Putamen (tissue), 1 donor: ENCODE results near the gene ANXA11.
"Not testable (repeated sequence)": the region's sequence is repeated elsewhere in the genome, so short reads cannot be mapped to it uniquely, and the experiment has no call there.

Experiments used
- DNase-seq: peaks from one replicate; pipeline ENCODE4 v3.0.0-alpha.2; 2016; ENCODE audit warnings: low spot score

The ANXA11 gene

GRCh38 chr10:80205477-80206276, at the start of gene ANXA11:
Gene ANXA11 (minus strand): TSS chr10:80205537. CDS start chr10:80172861, 32,676 bp downstream.
- DNase-seq: peak; percentile 61

DNA sequence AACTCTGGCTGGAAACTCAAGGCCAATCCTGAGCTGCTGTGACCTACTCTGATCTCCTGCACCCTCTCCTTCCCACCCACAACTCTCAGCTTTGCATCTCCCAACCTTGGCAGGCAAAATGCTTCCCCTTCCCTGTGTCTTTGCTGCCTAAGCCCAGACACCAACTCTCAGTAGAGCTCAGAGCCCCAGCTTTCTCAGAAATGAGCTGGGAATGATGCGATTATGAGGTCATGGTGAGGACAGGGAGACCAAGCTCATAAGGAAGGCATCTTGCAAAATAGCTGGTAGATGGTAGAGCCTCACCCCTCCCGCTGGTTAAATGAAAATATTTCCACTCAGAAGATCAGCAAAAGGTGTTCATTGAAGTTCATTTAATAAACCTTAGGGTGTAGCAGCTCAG, 49.4 kb upstream of the ANXA11 start:
- not testable (repeated sequence) for DNase-seq

DNA sequence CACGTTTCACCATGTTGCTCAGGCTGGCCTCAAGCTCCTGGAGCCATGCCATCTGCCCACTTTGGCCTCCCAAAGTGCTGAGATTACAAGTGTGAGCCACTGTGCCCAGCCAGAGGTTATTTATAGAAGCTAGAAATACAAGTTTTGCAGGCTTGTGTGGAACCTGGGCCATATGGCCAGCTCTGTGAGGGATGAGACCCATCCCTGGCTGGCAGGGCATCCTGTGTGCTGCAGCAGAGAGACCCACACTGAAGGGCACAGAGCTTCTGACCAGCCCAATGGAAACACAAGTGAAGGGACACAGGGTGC, 48.6 kb upstream of the ANXA11 start:
- not testable (repeated sequence) for DNase-seq

DNA sequence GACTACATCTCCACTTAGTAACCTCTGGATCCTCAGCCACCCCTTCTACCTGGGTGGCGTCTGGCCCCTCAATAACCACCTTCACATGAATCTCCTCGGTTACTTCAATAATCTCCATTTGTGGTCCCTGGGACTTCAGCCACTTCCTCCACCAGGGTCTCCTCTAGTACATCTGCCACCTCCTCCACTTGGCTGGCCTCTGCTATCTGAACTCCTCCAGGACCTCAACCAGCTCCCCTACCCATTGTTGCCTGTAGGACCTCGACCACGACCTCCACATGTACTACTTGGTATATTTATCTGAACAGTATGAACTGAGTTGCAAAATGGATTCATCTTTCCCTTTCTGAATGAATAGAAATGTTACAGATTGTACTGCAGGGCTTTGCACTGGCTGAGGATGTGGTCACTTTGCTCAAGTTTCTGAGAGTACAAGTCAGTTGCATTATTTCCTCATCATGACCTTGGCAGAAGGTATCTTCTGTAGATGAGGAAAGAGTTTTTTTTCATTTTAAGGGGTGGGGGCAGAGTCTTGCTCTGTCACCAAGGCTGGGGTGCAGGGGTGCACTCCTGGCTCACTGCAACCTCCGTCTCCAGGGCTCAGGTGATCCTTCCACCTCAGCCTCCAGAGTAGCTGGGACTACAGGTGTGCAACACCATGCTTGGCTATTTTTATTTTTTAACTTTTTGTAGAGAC, 48.1 kb upstream of the ANXA11 start:
- no peak for DNase-seq

DNA sequence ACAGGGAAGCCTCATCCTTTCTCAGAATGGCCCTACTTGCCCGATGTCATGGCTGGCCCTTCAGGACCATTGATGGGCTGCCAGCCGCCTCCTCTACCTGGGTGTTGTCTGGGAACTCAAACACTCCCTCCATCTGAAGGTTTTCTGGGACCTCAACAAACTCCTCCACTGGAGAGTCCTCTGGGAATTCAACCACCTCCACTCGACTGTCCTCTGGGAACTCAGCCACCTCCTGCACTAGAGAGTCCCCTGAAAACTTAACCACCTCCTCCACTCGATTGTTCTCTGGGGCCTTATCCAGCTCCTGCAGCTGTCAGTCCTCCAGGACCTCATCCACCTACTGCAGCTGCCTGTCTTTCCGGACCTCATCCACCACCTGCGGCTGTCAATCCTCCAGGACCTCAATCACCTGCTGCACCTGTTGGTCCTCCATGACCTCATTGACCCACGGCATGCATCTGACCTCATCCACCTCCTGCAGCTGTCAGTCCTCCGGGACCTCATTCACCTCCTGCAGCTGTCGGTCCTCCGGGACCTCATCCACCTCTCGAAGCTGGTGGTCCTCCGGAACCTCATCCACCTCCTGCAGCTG, 47.1 kb upstream of the ANXA11 start:
- DNase-seq: no peak

- not testable (repeated sequence) for DNase-seq
Measured at GRCh38 chr10:80251703-80252280, 46.5 kb upstream of the ANXA11 start.

- not testable (repeated sequence) for DNase-seq
Measured at GRCh38 chr10:80250399-80250798, 45.1 kb upstream of the ANXA11 start.

- not testable (repeated sequence) for DNase-seq
Measured at GRCh38 chr10:80249906-80250305, 44.6 kb upstream of the ANXA11 start.

- DNase-seq: not testable (repeated sequence)
Measured at GRCh38 chr10:80247611-80248010, 42.3 kb upstream of the ANXA11 start.

GRCh38 chr10:80244371-80244770, 39.0 kb upstream of the ANXA11 start:
- not testable (repeated sequence) for DNase-seq

DNA sequence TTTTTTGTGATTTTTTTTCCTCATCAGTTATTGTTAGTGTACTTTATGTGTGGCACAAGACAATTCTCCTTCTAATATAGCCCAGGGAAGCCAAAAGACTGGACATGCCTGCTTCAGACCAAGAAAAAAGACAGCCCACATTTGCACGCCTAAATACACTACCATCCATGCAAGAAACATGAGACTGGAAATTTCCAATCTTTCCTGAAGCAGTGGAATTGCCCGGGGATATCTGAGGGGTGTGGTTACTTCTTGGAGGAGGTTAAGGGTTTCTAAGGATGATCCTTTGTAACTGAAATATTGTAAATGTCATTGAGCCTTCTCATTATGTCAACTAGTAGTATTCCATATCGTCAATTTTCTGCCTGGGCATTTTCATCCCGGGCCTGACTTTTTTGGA, 37.0 kb upstream of the ANXA11 start:
- not testable (repeated sequence) for DNase-seq

GRCh38 chr10:80236457-80236856, 31.1 kb upstream of the ANXA11 start:
- not testable (repeated sequence) for DNase-seq

DNA sequence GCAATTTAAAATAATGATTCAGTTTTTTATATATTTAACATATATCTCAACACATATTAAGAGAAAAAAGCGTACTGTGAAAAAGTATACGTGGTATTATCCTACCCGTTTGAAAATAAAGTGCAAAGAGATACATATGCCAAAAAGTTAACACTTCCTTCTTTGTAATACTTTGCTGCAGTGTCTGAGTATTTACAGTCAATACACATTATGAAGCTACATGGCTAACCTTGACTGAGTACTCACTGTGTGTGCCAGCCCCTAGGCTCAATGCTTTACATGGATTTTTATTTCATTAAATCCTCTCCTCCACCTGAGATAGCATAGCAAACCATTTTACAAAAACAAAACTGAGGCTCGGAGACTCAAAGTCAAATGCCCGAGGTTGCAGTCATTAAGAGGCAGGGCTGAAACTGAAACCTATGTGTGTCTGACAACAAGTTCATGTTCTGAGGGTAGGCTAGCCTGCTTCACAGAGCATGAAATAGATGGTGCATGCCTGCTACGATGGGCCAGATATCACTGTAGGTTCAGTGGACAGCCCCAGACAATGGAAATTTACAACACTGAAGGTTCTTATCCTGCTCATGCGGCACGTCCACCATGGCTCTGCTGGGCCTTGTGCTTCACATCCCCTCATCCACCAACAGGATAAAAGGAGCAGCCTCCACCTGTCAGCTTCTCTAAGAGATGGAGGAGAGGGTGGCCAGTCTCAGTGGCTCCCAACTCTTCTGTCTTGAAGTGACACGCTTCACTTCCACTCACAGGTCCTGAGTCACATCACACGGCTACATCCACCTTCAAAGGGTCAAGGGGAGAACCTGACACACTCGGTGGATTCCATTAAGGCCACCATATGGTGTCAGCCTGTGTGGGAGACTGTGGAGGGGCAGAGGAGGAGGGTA, 29.2 kb upstream of the ANXA11 start:
- not testable (repeated sequence) for DNase-seq

GRCh38 chr10:80233871-80234270, 28.5 kb upstream of the ANXA11 start:
- not testable (repeated sequence) for DNase-seq

GRCh38 chr10:80226723-80227122, 21.4 kb upstream of the ANXA11 start:
- DNase-seq: not testable (repeated sequence)

DNA sequence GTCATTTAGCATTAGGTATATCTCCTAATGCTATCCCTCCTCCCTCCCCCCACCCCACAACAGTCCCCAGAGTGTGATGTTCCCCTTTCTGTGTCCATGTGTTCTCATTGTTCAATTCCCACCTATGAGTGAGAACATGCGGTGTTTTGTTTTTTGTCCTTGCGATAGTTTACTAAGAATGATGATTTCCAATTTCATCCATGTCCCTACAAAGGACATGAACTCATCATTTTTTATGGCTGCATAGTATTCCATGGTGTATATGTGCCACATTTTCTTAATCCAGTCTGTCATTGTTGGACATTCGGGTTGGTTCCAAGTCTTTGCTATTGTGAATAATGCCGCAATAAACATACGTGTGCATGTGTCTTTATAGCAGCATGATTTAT, 17.7 kb upstream of the ANXA11 start:
- DNase-seq: not testable (repeated sequence)

- not testable (repeated sequence) for DNase-seq
Measured at GRCh38 chr10:80218878-80219277, 13.5 kb upstream of the ANXA11 start.

DNA sequence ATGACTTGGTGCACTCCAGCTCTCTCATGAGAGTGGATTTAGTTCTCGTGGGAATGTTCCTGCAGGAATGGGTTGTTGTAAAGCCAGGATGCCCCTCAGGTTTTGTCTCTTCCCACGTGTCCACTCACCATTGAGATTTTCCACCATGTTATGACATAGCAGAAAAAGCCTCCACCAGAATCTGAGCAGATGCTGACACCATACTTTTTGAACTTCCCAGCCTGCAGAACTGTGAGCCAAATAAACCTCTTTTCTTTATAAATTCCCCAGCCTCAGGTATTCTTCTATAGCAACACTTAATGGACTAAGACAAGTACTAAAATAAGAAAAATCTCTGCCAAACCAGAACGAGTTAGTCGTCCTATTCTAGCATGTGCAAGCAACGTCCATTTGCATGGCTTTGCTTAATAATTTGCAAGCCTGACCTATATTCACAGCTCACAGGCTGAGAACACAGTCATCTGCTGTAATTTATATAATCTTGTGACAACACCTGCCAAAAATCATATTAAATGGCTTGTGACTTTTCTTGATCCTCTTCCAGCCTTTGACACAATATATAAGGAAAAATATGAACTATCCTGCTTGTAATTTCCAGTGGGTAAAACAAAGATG, 9.1 kb upstream of the ANXA11 start:
- not testable (repeated sequence) for DNase-seq

- not testable (repeated sequence) for DNase-seq
Measured at GRCh38 chr10:80212535-80213115, 7.3 kb upstream of the ANXA11 start.

- DNase-seq: no peak
Measured at GRCh38 chr10:80211786-80212185, 6.4 kb upstream of the ANXA11 start.

GRCh38 chr10:80210259-80210658, 4.9 kb upstream of the ANXA11 start:
- DNase-seq: no peak
